HG03159 (cell line): Measurements from ENCODE around the gene ADARB2.

Experiments used
- ATAC-seq: cut with Tn5 transposase; IDR thresholded peaks from one replicate; pipeline ENCODE4 v1.9.1; 2021; ENCODE audit warnings: mild to moderate bottlenecking, moderate library complexity; ENCODE audit not compliant: unreplicated experiment

Gene ADARB2

GRCh38 chr10:1736144-1736971, 967 bp downstream of the ADARB2 start:
- ATAC-seq, result no peak

GRCh38 chr10:1735562-1735961, 1.8 kb downstream of the ADARB2 start:
- ATAC-seq, result no peak

DNA sequence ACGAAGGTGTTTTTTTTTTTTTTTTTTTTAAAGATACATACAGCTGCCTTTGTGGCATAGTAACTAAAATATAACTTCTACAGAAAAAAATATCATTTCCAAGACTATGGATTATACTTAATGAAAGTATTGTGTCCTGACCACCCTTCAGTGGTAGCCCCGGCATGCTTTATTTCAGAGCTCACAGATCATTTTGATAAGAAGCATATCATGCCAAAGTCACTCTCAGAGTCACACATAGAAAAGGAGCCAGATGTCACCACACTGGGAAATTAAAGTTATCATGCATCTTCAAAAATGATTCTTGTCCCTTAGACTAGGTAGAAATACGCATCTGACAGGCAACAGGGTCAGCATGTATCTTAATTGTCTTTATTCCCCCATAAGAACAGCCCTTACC, 3.0 kb downstream of the ADARB2 start:
- ATAC-seq, result no peak

DNA sequence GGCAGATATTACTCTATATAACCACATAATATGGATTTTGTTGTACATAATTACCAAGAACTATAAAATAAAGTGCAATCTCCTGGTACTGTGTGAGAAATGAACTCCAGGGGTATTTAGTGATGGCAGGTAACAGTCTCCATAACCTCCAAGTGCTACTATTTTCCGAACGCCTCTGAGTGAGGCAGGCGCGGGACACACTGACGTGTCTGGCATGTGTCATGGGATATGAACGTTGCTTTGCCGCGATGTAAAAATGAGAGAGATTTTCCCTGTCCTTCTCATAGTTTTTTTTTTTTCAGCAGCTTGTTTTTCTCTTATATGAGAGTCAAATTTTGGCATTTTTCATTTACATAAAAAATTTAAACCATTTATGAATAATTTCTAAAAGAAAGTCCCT, 3.6 kb downstream of the ADARB2 start:
- ATAC-seq, result no peak

- ATAC-seq, result no peak
Observed at GRCh38 chr10:1732564-1732996, 4.7 kb downstream of the ADARB2 start.

DNA sequence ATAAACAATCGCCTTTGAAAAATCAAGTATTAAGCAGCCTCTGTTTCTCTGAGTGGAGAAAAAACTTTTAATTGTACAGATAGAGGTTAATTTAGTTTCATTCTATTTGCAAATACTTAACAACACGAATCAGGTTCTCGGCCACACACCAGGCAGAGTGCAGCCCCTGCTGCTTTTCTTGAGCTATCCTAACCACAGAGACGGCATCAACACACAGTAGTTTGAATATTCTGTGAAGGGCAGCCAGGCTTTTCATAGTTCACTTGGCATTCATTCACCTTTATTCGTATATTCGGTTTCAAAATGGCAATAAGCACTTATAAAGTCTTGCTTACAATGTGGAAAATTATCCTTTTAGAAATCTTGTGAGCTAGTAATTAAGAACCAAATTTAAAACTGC, 5.7 kb downstream of the ADARB2 start:
- no peak for ATAC-seq

DNA sequence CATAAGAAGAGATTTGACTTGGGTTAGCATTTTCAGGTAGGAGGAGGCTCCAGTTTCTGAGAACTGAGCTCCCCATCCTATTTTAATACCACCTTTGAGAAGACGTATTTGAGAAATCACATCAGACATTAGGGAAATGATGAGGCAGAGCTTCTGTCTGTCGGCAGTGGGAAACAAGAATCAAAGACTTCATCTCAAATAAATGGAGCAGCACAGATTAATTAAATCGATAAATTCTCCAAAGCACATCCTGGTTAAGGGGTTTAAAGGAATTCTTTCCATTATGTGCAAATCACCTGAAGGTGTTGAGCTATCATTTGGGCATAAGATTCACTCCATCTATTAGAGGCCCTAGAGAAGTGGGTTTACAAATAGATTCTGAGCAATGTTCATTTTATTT, 7.6 kb downstream of the ADARB2 start:
- ATAC-seq, result no peak

DNA sequence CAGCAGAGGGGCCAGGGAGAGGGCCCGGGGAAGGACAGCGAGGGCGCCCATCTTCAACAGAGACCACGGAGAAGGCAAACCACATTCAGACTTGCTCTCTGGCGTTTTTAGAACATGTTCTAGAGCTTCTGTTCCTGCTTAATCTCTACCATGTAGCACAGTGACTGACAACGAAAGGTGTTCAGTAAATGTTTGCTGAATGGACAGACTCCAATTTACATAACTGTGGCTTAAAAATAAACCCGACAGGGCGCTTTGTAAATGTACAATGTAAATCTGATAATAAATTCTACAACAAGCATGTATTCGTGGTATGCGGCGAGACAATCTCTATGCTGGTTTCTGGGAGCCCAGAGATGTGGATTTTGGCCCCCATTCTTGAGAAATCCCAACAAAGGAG, 10.5 kb downstream of the ADARB2 start:
- ATAC-seq, result no peak

GRCh38 chr10:1724921-1725488, 12.3 kb downstream of the ADARB2 start:
- no peak for ATAC-seq

- ATAC-seq, result no peak
Observed at GRCh38 chr10:1716839-1717238, 20.5 kb downstream of the ADARB2 start.

DNA sequence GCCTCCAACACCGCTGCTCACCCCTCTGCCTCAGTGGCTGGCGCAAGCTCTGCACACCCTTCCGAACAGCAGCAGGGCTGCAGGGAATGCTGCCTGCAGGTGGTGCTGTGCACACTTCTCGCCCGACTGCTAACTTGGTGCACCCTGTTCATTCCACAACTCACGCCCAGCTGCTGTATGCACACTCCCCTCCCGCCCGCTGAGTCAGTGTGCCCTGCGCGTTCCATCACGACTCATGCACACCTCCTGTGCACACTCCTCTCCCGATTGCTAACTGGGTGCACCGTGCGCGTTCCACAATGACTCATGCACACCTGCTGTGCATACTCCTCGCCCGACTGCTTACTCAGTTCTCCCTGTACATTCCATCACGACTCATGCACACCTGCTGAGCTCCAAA, 21.5 kb downstream of the ADARB2 start:
- ATAC-seq, result peak; percentile 73

DNA sequence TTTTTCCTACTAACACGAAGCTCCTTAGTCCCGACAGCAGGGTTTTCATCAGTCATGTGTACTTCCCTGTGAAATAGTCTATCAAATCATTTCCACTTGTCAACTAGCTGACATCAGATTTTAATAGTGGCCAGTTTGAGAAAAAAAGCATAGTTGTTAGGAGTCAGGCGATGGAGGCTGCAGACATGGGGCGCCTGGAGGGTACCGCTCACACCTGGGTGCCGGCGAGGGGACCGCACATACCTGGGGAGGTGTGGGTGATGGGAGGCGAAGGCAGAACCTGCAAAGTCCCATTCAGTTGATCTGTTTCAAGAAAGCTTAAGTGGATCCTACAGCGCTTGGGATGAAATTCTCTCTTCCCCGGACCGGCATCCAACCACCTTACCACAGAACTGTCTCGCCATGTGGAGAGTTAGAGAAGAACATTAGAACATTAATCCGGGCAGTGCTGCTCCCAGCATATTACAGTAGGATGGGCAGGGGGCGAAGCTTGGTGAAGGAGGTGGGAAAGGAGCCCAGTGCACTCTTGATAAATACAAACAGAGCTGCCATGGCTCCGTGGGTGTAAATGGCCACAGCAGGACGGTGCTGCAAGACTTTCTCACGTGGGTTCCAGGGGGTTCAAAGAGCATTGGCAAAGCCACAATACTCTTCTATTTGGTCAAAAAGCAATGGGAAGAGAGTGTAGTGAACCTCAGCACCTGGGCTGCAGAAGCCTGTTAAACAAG, 24.2 kb downstream of the ADARB2 start:
- ATAC-seq, result no peak

DNA sequence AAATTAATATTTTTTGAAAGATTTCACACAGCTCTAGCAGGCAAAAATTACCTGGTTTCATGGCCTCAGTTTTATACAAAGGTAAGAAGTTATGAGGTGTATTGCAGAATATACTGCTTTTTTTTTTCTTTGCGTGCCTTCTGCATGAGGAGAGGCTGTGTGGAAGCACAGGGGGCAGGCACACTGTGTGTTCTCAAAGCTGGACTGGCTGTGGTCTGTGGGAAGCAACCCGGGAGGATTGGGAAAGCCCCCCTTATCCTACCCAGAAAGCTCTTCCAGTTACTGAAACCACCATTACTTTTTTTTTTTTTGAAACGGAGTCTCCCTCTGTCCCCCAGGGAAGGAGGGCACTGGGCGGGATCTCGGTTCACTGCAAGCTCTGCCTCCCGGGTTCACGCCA, 25.0 kb downstream of the ADARB2 start:
- ATAC-seq, result no peak

- ATAC-seq, result no peak
Observed at GRCh38 chr10:1709161-1709560, 28.2 kb downstream of the ADARB2 start.

GRCh38 chr10:1708746-1709145, 28.6 kb downstream of the ADARB2 start:
- ATAC-seq, result no peak

- no peak for ATAC-seq
Observed at GRCh38 chr10:1706711-1707110, 30.6 kb downstream of the ADARB2 start.

DNA sequence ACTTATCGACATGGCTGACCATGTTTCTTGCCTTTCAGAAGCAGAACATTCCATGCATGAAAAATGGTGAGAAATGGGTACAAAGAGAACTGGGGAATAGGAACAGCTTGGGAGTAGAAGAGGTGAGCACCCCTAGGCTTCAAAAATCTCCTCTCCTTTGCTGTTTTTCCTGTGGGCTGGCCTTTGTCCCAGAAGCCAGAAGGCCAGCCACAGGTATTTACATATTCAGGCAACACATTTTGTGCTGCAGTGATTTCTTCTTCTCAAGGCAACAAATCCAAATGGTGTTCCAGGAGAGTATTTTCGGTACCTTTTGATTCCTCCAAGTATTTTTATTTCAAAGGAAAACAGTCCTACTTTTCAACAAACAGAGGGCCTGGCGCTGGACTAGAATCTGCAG, 31.1 kb downstream of the ADARB2 start:
- no peak for ATAC-seq

DNA sequence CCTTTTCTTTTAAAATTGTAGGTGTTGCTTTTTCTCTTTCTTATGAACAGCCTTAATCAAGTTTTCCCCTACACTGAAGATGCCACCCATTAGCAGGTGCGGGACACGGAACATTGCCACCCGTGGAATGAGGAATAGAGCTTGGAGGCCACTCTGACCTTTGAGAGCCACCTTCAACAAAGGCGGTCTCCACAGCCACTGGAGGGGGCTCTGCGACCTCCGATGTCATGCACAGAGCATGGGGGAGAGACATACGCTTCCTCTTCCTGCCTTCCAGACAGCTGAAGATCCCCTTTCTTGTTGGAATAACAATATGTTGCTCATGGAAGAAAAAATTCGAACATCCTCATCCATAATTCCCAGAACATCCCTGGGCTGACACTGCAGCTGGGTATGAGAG, 39.1 kb downstream of the ADARB2 start:
- ATAC-seq, result no peak

- ATAC-seq, result no peak
Observed at GRCh38 chr10:1696106-1696505, 41.2 kb downstream of the ADARB2 start.

DNA sequence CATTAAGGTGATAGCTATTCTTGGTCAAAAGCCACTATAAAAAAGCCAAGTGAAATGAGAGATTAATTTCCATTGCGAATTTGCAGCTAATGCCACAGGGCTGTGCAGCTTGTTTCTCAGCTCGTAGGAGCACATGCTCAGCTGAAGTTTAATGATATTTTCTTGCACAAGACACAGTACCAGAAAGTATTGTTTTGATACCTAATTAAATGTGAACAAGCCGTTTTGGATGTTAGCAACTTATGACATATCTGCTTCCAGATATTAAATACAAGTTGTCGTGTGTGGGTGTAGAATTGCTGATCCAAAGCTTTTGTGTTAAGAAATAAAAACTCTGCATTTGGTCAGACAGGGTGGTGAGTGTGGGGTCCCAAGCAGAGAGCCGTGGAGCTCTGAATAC, 47.2 kb downstream of the ADARB2 start:
- ATAC-seq, result no peak

DNA sequence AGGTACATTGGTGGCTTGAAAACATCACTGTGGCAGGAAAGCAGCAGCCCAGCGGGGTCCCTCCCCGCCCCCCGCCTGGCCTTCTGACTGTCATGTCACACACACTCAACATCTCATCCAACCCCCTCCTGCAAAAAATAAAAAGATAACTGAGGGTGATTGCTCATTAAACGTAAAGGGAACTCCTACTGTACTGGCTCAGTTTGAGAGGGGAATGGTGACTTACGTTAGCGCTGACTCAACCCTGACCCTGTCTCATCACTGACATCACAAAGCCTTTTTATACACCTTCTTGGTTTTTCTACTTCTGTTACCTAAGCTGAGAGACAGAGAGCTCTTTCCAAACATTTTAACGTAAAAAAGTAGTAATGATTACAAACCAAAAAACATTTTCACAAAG, 48.8 kb downstream of the ADARB2 start:
- no peak for ATAC-seq

DNA sequence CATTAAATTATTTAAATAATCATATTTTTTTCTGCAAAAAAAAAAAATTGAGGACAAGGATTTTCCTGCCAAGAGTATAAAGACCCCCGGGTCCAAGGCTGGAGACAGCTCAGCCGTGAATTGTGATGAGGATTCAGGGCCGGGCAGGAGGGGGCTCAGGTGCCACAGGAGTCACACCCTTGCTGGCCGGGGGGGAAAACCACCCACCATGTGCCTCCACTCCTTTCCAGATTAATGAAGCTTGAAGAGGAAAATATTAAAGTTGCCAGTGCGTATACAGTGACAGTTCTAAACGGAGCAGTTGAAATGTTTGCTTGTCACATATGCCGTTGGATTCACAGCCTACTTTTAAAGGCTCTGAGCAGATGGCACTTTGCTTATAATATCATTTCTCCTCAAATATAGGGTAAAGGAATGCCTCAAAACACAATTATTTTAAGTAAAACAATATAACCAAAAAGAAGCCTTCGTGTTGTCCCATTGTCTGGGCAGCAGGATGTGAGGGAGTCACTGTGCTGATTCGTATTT, 49.6 kb downstream of the ADARB2 start:
- no peak for ATAC-seq
